Activated naive CD4-positive, alpha-beta T cell treated with anti-CD3 and anti-CD28 coated beads, Interleukin-2, amount 10 ng/mL, durations not matched to agents 7 days and 5 days (primary cell): ENCODE results near the gene NT5DC1.

ENCODE experiments used
- CTCF ChIA-PET: fragments of 350-600 bp; sonication (Branson Sonifier 250); formaldehyde crosslinking; loops from one replicate; lab custom pipeline; 2021; ENCODE audit warnings: antibody characterized with exemption; lab: Charles Lee
- DNase-seq: peaks from one replicate; pipeline ENCODE4 v3.0.0-alpha.2; 2020
- H3K27ac Mint-ChIP-seq: one replicate; pipeline ENCODE4 v1.8.0; 2021; ENCODE audit warnings: mild to moderate bottlenecking, moderate library complexity, mixed read lengths
- H3K27me3 Mint-ChIP-seq: one replicate; pipeline ENCODE4 v1.8.0; 2021; ENCODE audit warnings: mild to moderate bottlenecking, mixed read lengths
- H3K36me3 Mint-ChIP-seq: one replicate; pipeline ENCODE4 v1.8.0; 2021; ENCODE audit warnings: mixed read lengths
- H3K4me1 Mint-ChIP-seq: one replicate; pipeline ENCODE4 v1.8.0; 2021; ENCODE audit warnings: mixed read lengths
- H3K4me3 Mint-ChIP-seq: one replicate; pipeline ENCODE4 v1.8.0; 2021; ENCODE audit warnings: mild to moderate bottlenecking, moderate library complexity, mixed read lengths
- H3K9me3 Mint-ChIP-seq: one replicate; pipeline ENCODE4 v1.8.0; 2021; ENCODE audit warnings: mixed read lengths

The NT5DC1 gene

DNA sequence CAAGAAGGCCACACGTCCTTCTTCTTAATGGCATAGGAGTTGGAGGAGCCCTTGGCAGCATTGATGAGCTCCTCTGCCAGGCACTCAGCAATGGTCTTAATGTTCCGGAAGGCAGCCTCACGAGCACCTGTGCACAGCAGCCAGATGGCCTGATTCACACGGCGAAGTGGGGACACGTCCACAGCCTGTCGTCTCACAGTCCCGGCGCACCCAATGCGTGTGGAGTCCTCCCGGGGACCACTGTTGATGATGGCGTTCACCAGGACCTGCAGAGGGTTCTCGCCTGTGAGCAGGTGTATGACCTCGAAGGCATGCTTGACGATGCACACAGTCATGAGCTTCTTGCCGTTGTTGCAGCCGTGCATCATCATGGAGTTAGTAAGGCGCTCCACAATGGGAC lies 157.9 kb downstream of the NT5DC1 start:
- Mint-ChIP-seq H3K27ac (no peak overlapping the region), H3K27me3 (no peaks in the 10 kb centered on the region), H3K9me3 (peaks cover 6% of the 10 kb centered on the region), H3K4me1 (no peaks in the 10 kb centered on the region), H3K4me3 (no peak overlapping the region), H3K36me3 (peaks cover 6% of the 10 kb centered on the region)
- DNase-seq, result no peak
- CTCF ChIA-PET, result interaction anchor here (0.9 to 1.7 kb wide), 2 partner anchors 10 to 13 kb away, joined by 3 to 12 read pairs; no protein-coding TSS in a partner anchor

DNA sequence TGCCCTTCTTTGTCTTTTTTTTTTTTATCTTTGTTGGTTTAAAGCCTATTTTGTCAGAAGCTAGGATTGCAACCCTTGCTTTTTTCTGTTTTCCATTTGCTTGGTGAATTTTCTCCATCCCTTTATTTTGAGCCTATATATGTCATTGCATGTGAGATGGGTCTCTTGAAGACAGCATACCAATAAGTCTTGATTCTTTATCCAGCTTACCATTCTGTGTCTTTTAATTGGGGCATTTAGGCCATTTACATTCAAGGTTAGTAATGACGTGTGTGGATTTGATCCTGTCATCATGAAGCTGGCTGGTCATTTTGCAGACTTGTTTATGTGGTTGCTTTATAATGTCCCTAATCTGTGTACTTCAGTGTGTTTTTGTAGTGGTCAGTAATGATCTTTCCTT lies 162.7 kb downstream of the NT5DC1 start:
- CTCF ChIA-PET, result interaction anchor here (1.1 kb wide), 1 partner anchor 24 kb away, joined by 3 read pairs; no protein-coding TSS in a partner anchor
- H3K9me3 Mint-ChIP-seq, result peaks cover 13% of the 10 kb centered on the region
- no peak overlapping the region for H3K27ac Mint-ChIP-seq
- DNase-seq, result no peak
- H3K36me3 Mint-ChIP-seq, result peaks cover 16% of the 10 kb centered on the region
- no peaks in the 10 kb centered on the region for H3K4me1 Mint-ChIP-seq
- H3K4me3 Mint-ChIP-seq, result no peak overlapping the region
- H3K27me3 Mint-ChIP-seq, result no peaks in the 10 kb centered on the region

- no peak overlapping the region for H3K4me3 Mint-ChIP-seq
- peaks cover 4% of the 10 kb centered on the region for H3K4me1 Mint-ChIP-seq
- CTCF ChIA-PET, result no interaction called here
- no peak overlapping the region for H3K27ac Mint-ChIP-seq
- peaks cover 16% of the 10 kb centered on the region for H3K36me3 Mint-ChIP-seq
- no peaks in the 10 kb centered on the region for H3K27me3 Mint-ChIP-seq
- DNase-seq, result no peak
- peaks cover 13% of the 10 kb centered on the region for H3K9me3 Mint-ChIP-seq
These were observed 164.6 kb downstream of the NT5DC1 start for GRCh38 chr6:116265041-116265829.

DNA sequence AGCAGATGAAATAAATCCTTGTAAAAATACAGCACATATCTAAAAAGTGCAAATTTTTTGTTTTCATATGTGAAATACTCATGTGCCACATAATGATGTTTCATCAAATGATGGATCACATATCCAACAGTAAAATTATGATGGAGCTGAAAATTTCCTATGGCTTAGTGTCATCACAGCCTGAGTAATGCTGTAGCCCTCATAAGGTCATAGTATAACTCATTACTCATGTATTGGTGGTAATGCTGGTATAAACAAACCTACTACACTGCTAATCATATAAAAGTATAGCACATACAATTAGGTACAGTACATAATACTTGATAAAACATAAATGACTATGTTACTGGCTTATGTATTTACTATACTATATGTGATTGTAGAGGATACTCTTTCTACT lies 166.2 kb downstream of the NT5DC1 start:
- H3K9me3 Mint-ChIP-seq, result peaks cover 13% of the 10 kb centered on the region
- H3K36me3 Mint-ChIP-seq, result peaks cover 16% of the 10 kb centered on the region
- no peaks in the 10 kb centered on the region for H3K27me3 Mint-ChIP-seq
- H3K4me1 Mint-ChIP-seq, result peaks cover 4% of the 10 kb centered on the region
- no peak for DNase-seq
- CTCF ChIA-PET, result interaction anchor here (0.8 to 2.6 kb wide), 9 partner anchors 8 to 295 kb away, joined by 3 to 12 read pairs (median 3); partner anchors contain the start of genes TSPYL1 and TSPYL4
- H3K27ac Mint-ChIP-seq, result no peak overlapping the region
- H3K4me3 Mint-ChIP-seq, result no peak overlapping the region

GRCh38 chr6:116267836-116268588 lies 167.4 kb downstream of the NT5DC1 start:
- Mint-ChIP-seq H3K4me1 (peaks cover 4% of the 10 kb centered on the region), H3K27me3 (no peaks in the 10 kb centered on the region), H3K9me3 (peaks cover 10% of the 10 kb centered on the region), H3K27ac (no peak overlapping the region), H3K4me3 (no peak overlapping the region), H3K36me3 (peaks cover 15% of the 10 kb centered on the region)
- DNase-seq, result no peak
- CTCF ChIA-PET, result interaction anchor here (0.7 to 2.6 kb wide), 25 partner anchors 9 to 578 kb away, joined by 3 to 26 read pairs (median 4); partner anchors contain the start of genes TSPYL1 and TSPYL4

DNA sequence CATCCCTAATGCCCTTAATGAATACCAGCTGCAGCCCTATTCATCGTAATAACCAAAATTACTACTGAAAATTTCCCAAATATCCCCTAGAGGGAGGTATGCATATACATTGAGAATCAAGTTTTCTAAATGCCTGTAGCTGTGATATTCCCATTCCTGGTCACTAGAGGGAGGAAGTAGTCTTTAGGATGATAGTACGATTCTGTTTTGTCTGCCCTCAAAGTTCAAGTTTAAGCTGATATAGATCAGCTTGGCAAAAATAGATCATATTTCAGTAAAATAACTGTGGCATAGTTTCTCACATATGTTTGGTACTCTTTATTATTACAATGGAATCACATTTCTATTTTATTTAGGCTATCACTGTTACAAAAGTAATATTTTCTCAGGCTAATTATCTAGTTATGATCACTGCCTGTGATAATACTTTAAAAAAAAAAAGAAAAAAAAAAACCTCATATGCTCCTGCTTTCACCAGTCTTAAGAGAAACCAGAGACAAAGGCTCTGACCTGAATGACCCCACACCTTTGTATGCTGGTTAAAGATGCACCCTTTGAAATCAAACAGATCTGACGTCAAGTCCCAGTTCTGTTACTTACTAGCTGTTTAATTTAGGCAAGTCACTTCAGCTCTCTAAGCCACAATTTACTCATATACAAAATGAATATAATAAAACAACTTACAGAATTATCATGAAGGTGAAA lies 168.1 kb downstream of the NT5DC1 start:
- H3K36me3 Mint-ChIP-seq, result peaks cover 16% of the 10 kb centered on the region
- CTCF ChIA-PET, result interaction anchor here (0.8 to 2.6 kb wide), 17 partner anchors 10 to 578 kb away, joined by 3 to 26 read pairs (median 5); partner anchors contain the start of genes TSPYL1 and TSPYL4
- DNase-seq, result no peak

GRCh38 chr6:116271149-116271708 lies 170.6 kb downstream of the NT5DC1 start:
- no peak overlapping the region for H3K27ac Mint-ChIP-seq
- no peaks in the 10 kb centered on the region for H3K9me3 Mint-ChIP-seq
- H3K36me3 Mint-ChIP-seq, result peaks cover 21% of the 10 kb centered on the region
- H3K4me1 Mint-ChIP-seq, result peaks cover 14% of the 10 kb centered on the region
- no peaks in the 10 kb centered on the region for H3K27me3 Mint-ChIP-seq
- DNase-seq, result no peak
- CTCF ChIA-PET, result interaction anchor here (1.0 to 2.7 kb wide), 3 partner anchors 13 to 291 kb away, joined by 3 to 10 read pairs (median 3); no protein-coding TSS in a partner anchor
- no peak overlapping the region for H3K4me3 Mint-ChIP-seq

More for the DNA sequence above, 168.1 kb downstream of the NT5DC1 start:
- Mint-ChIP-seq H3K9me3 (peaks cover 5% of the 10 kb centered on the region), H3K27ac (no peak overlapping the region), H3K27me3 (no peaks in the 10 kb centered on the region), H3K4me3 (no peak overlapping the region), H3K4me1 (peaks cover 4% of the 10 kb centered on the region)

DNA sequence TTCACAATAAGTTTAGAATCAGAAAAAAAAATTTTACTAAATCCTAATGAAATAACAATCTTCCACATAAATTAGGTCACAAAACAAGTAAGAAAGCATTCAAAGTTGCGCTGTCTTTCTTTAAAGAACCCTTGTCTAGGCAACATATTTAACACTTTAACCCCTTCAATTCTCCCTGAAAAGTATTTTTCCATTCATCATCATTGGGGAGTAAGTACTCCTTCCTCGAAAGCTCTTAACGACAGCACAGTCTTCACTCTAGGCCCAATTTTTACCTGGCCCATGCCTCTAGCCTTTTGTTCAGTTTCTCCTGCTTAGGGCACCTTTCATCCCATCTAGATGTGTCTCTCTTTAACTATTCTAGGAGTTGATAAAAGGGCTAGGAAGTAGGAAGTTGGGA lies 176.5 kb downstream of the NT5DC1 start:
- H3K4me3 Mint-ChIP-seq, result peak overlapping the region; percentile 95
- H3K36me3 Mint-ChIP-seq, result peaks cover 49% of the 10 kb centered on the region
- CTCF ChIA-PET, result interaction anchor here (0.8 to 5.0 kb wide), 5 partner anchors 8 to 284 kb away, joined by 3 to 26 read pairs (median 4); no protein-coding TSS in a partner anchor

GRCh38 chr6:116278481-116278829 lies 177.8 kb downstream of the NT5DC1 start:
- DNase-seq, result no peak
- H3K36me3 Mint-ChIP-seq, result peaks cover 45% of the 10 kb centered on the region
- H3K4me3 Mint-ChIP-seq, result peak overlapping the region; percentile 95
- H3K4me1 Mint-ChIP-seq, result peaks cover 54% of the 10 kb centered on the region
- CTCF ChIA-PET, result interaction anchor here (0.5 to 5.0 kb wide), 2 partner anchors 9 to 159 kb away, joined by 3 to 26 read pairs; no protein-coding TSS in a partner anchor
- H3K9me3 Mint-ChIP-seq, result no peaks in the 10 kb centered on the region
- peaks cover 7% of the 10 kb centered on the region for H3K27me3 Mint-ChIP-seq
- H3K27ac Mint-ChIP-seq, result peak overlapping the region; percentile 97

More for the DNA sequence above, 176.5 kb downstream of the NT5DC1 start:
- peaks cover 54% of the 10 kb centered on the region for H3K4me1 Mint-ChIP-seq
- no peak for DNase-seq
- peak overlapping the region; percentile 1 for H3K27ac Mint-ChIP-seq
- no peaks in the 10 kb centered on the region for H3K9me3 Mint-ChIP-seq
- H3K27me3 Mint-ChIP-seq, result peaks cover 7% of the 10 kb centered on the region

- DNase-seq, result peak; percentile 39
- CTCF ChIA-PET, result interaction anchor here (1.0 to 5.0 kb wide), 3 partner anchors 9 to 292 kb away, joined by 3 to 26 read pairs (median 4); partner anchors contain the start of gene RWDD1
- H3K4me1 Mint-ChIP-seq, result peaks cover 54% of the 10 kb centered on the region
- H3K4me3 Mint-ChIP-seq, result peak overlapping the region; percentile 95
- peaks cover 7% of the 10 kb centered on the region for H3K27me3 Mint-ChIP-seq
- peaks cover 43% of the 10 kb centered on the region for H3K36me3 Mint-ChIP-seq
- no peaks in the 10 kb centered on the region for H3K9me3 Mint-ChIP-seq
- peak overlapping the region; percentile 97 for H3K27ac Mint-ChIP-seq
These were observed 178.2 kb downstream of the NT5DC1 start for GRCh38 chr6:116278854-116279231.

- Mint-ChIP-seq H3K9me3 (no peaks in the 10 kb centered on the region), H3K36me3 (peaks cover 40% of the 10 kb centered on the region), H3K4me3 (peak within 1 kb of the TSS; percentile 95), H3K27ac (peak within 1 kb of the TSS; percentile 97), H3K4me1 (peaks cover 54% of the 10 kb centered on the region), H3K27me3 (peaks cover 7% of the 10 kb centered on the region)
- DNase-seq, result peak; percentile 97
- CTCF ChIA-PET, result interaction anchor here (1.0 to 5.0 kb wide), 6 partner anchors 8 to 292 kb away, joined by 3 to 26 read pairs (median 4); partner anchors contain the start of gene RWDD1
These were observed 178.8 kb downstream of the NT5DC1 start, which contains the start of gene TSPYL1 for GRCh38 chr6:116279232-116280160. Gene TSPYL1 (minus strand): TSS chr6:116279930. CDS start chr6:116279830, 100 bp downstream.
